GM23338 (cell line): Measurements from ENCODE around the gene ZNF536. TPM values are rescaled to one million over a fixed set of nuclear protein-coding genes. Genes with fewer than 3 reads are reported as not detected.

Experiments used
- ATAC-seq: fragments of 200-7000 bp; cut with Tn5 transposase; 3 replicates; pipeline ENCODE4 v1.9.1; 2020
- DNase-seq: peaks from one replicate; pipeline ENCODE4 v3.0.0-alpha.2; 2015; ENCODE audit warnings: low spot score
- H2AFZ ChIP-seq: fragments of 200-600 bp; sonication (generic); 2 replicates; pipeline ENCODE4 v1.8.0; 2016; ENCODE audit warnings: antibody characterized with exemption, mild to moderate bottlenecking, moderate library complexity
- H3F3A ChIP-seq: fragments of 200-600 bp; sonication (generic); replicated peaks from 2 replicates; pipeline ENCODE4 v1.8.0; 2017; ENCODE audit warnings: antibody characterized with exemption, mixed run types, low read depth
- H3K27ac ChIP-seq: fragments of 200-600 bp; sonication (generic); 2 replicates; pipeline ENCODE4 v1.6.1; 2016; ENCODE audit warnings: low read depth
- H3K27me3 ChIP-seq: fragments of 200-600 bp; sonication (generic); 2 replicates; pipeline ENCODE4 v1.8.0; 2016; ENCODE audit warnings: mild to moderate bottlenecking, mixed run types, moderate library complexity; ENCODE audit not compliant: insufficient read depth
- H3K36me3 ChIP-seq: fragments of 200-600 bp; sonication (generic); 2 replicates; pipeline ENCODE4 v1.8.0; 2016; ENCODE audit warnings: mild to moderate bottlenecking; ENCODE audit not compliant: insufficient read depth
- H3K4me1 ChIP-seq: fragments of 200-600 bp; sonication (generic); 2 replicates; pipeline ENCODE4 v1.8.0; 2016; ENCODE audit warnings: mild to moderate bottlenecking, moderate library complexity; ENCODE audit not compliant: insufficient read depth
- H3K4me2 ChIP-seq: fragments of 200-600 bp; sonication (generic); 2 replicates; pipeline ENCODE4 v1.7.1; 2017; ENCODE audit warnings: mixed run types
- H3K4me3 ChIP-seq: fragments of 200-600 bp; sonication (generic); 2 replicates; pipeline ENCODE4 v1.6.1; 2016; ENCODE audit warnings: mixed run types
- H3K79me2 ChIP-seq: fragments of 200-600 bp; sonication (generic); replicated peaks from 2 replicates; pipeline ENCODE4 v1.8.0; 2017; ENCODE audit warnings: mild to moderate bottlenecking; ENCODE audit not compliant: insufficient read depth
- H3K9me2 ChIP-seq: fragments of 200-600 bp; sonication (generic); 2 replicates; pipeline ENCODE4 v1.8.0; 2017; ENCODE audit not compliant: insufficient read depth
- H4K20me1 ChIP-seq: fragments of 200-600 bp; sonication (generic); replicated peaks from 2 replicates; pipeline ENCODE4 v1.8.0; 2017; ENCODE audit warnings: mild to moderate bottlenecking; ENCODE audit not compliant: insufficient read depth
- H3K27ac Mint-ChIP-seq: 2 replicates; pipeline ENCODE4 v1.8.0; 2020; ENCODE audit warnings: inconsistent platforms, mild to moderate bottlenecking, moderate library complexity, mixed read lengths
- H3K27me3 Mint-ChIP-seq: 3 replicates; pipeline ENCODE4 v1.8.0; 2022; ENCODE audit warnings: low read depth, mild to moderate bottlenecking, moderate library complexity, mixed read lengths, inconsistent platforms; ENCODE audit not compliant: insufficient read depth, poor library complexity
- H3K36me3 Mint-ChIP-seq: 3 replicates; pipeline ENCODE4 v1.8.0; 2021; ENCODE audit warnings: low read depth, mild to moderate bottlenecking, inconsistent platforms, moderate library complexity, mixed read lengths
- H3K4me1 Mint-ChIP-seq: 3 replicates; pipeline ENCODE4 v1.8.0; 2020; ENCODE audit warnings: mild to moderate bottlenecking, inconsistent platforms, mixed read lengths
- H3K4me3 Mint-ChIP-seq: 3 replicates; pipeline ENCODE4 v1.8.0; 2021; ENCODE audit warnings: moderate library complexity, mild to moderate bottlenecking, inconsistent platforms, mixed read lengths
- H3K9me3 Mint-ChIP-seq: 3 replicates; pipeline ENCODE4 v1.8.0; 2020; ENCODE audit warnings: moderate library complexity, mild to moderate bottlenecking, inconsistent platforms, mixed read lengths
- CREB1 ChIP-seq: fragments of 250-450 bp; sonication (Bioruptor Pico); IDR thresholded peaks from 2 replicates; pipeline ENCODE4 v1.5.0; 2020; ENCODE audit warnings: low read depth, mild to moderate bottlenecking, moderate library complexity
- EZH2 ChIP-seq: fragments of 200-600 bp; sonication (generic); IDR thresholded peaks from one replicate; pipeline ENCODE4 v1.8.0; 2017; ENCODE audit warnings: antibody characterized with exemption, mild to moderate bottlenecking, low read depth; ENCODE audit not compliant: unreplicated experiment
- EZH2phosphoT487 ChIP-seq: fragments of 200-600 bp; sonication (generic); IDR thresholded peaks from one replicate; pipeline ENCODE4 v1.8.1; 2018; ENCODE audit warnings: antibody characterized with exemption; ENCODE audit not compliant: unreplicated experiment
- JUNB ChIP-seq: IDR thresholded peaks from one replicate; pipeline ENCODE4 v1.6.1; 2016; ENCODE audit warnings: antibody characterized with exemption; ENCODE audit not compliant: unreplicated experiment
- NANOG ChIP-seq: IDR thresholded peaks from 2 replicates; pipeline ENCODE4 v1.6.1; 2016; ENCODE audit warnings: antibody characterized with exemption, borderline replicate concordance
- POLR2AphosphoS5 ChIP-seq: IDR thresholded peaks from 2 replicates; pipeline ENCODE4 v1.6.1; 2016; ENCODE audit warnings: antibody characterized with exemption, low read depth
- REST ChIP-seq: IDR thresholded peaks from one replicate; pipeline ENCODE4 v1.6.1; 2018; ENCODE audit warnings: antibody characterized with exemption; ENCODE audit not compliant: unreplicated experiment
- STAT1 ChIP-seq: IDR thresholded peaks from one replicate; pipeline ENCODE4 v1.6.1; 2016; ENCODE audit warnings: antibody characterized with exemption; ENCODE audit not compliant: unreplicated experiment
- ZNF114 ChIP-seq: fragments of 250-450 bp; sonication (Bioruptor Pico); IDR thresholded peaks from 2 replicates; pipeline ENCODE4 v1.5.0; 2020; ENCODE audit warnings: mild to moderate bottlenecking, moderate library complexity
- polyA plus RNA-seq: library from polyadenylated mRNA; unstranded; fragments of >200 nt; fragmentation: Nextera tagmentation; extraction: Ambion mirVana; gene quantifications from 2 replicates; pipeline ENCODE4 v1.2.1, GENCODE V29; 2016
- total RNA-seq: library from RNA; depleted of rRNA; stranded (reverse); fragments of >200 nt; shearing (Covaris generic); gene quantifications from 2 replicates; pipeline ENCODE4 v1.2.3, GENCODE V29; 2014
- TF ChIP-seq, protein P1 (sequence below): fragments of 250-450 bp; sonication (Bioruptor Pico); IDR thresholded peaks from 2 replicates; pipeline ENCODE4 v1.5.0; 2020; ENCODE audit warnings: mild to moderate bottlenecking, moderate library complexity

The ZNF536 gene
- total and polyA plus RNA-seq, 2 experiments from 2014 or later: 0.07 TPM; not detected in 1

GRCh38 chr19:30423481-30423880 lies 51.3 kb downstream of the ZNF536 start (continued):
- TF ChIP-seq REST (no peak), JUNB (no peak)

GRCh38 chr19:30425885-30426838 lies 54.0 kb downstream of the ZNF536 start:
- Histone ChIP-seq H4K20me1 (no peaks in the 10 kb centered on the region), H3K27ac (no peak overlapping the region), H3K36me3 (no peaks in the 10 kb centered on the region), H3K9me2 (no peaks in the 10 kb centered on the region), H3F3A (no peaks in the 10 kb centered on the region), H3K4me3 (no peak overlapping the region), H3K4me2 (no peak overlapping the region), H3K4me1 (no peaks in the 10 kb centered on the region), H3K79me2 (no peaks in the 10 kb centered on the region), H2AFZ (no peak overlapping the region), H3K27me3 (no peaks in the 10 kb centered on the region)
- TF ChIP-seq POLR2AphosphoS5: no peak
- TF ChIP-seq EZH2: no peak
- no peak for TF ChIP-seq ZNF114 (CRISPR knock-in tag)
- TF ChIP-seq STAT1: no peak
- TF ChIP-seq, protein P1, sequence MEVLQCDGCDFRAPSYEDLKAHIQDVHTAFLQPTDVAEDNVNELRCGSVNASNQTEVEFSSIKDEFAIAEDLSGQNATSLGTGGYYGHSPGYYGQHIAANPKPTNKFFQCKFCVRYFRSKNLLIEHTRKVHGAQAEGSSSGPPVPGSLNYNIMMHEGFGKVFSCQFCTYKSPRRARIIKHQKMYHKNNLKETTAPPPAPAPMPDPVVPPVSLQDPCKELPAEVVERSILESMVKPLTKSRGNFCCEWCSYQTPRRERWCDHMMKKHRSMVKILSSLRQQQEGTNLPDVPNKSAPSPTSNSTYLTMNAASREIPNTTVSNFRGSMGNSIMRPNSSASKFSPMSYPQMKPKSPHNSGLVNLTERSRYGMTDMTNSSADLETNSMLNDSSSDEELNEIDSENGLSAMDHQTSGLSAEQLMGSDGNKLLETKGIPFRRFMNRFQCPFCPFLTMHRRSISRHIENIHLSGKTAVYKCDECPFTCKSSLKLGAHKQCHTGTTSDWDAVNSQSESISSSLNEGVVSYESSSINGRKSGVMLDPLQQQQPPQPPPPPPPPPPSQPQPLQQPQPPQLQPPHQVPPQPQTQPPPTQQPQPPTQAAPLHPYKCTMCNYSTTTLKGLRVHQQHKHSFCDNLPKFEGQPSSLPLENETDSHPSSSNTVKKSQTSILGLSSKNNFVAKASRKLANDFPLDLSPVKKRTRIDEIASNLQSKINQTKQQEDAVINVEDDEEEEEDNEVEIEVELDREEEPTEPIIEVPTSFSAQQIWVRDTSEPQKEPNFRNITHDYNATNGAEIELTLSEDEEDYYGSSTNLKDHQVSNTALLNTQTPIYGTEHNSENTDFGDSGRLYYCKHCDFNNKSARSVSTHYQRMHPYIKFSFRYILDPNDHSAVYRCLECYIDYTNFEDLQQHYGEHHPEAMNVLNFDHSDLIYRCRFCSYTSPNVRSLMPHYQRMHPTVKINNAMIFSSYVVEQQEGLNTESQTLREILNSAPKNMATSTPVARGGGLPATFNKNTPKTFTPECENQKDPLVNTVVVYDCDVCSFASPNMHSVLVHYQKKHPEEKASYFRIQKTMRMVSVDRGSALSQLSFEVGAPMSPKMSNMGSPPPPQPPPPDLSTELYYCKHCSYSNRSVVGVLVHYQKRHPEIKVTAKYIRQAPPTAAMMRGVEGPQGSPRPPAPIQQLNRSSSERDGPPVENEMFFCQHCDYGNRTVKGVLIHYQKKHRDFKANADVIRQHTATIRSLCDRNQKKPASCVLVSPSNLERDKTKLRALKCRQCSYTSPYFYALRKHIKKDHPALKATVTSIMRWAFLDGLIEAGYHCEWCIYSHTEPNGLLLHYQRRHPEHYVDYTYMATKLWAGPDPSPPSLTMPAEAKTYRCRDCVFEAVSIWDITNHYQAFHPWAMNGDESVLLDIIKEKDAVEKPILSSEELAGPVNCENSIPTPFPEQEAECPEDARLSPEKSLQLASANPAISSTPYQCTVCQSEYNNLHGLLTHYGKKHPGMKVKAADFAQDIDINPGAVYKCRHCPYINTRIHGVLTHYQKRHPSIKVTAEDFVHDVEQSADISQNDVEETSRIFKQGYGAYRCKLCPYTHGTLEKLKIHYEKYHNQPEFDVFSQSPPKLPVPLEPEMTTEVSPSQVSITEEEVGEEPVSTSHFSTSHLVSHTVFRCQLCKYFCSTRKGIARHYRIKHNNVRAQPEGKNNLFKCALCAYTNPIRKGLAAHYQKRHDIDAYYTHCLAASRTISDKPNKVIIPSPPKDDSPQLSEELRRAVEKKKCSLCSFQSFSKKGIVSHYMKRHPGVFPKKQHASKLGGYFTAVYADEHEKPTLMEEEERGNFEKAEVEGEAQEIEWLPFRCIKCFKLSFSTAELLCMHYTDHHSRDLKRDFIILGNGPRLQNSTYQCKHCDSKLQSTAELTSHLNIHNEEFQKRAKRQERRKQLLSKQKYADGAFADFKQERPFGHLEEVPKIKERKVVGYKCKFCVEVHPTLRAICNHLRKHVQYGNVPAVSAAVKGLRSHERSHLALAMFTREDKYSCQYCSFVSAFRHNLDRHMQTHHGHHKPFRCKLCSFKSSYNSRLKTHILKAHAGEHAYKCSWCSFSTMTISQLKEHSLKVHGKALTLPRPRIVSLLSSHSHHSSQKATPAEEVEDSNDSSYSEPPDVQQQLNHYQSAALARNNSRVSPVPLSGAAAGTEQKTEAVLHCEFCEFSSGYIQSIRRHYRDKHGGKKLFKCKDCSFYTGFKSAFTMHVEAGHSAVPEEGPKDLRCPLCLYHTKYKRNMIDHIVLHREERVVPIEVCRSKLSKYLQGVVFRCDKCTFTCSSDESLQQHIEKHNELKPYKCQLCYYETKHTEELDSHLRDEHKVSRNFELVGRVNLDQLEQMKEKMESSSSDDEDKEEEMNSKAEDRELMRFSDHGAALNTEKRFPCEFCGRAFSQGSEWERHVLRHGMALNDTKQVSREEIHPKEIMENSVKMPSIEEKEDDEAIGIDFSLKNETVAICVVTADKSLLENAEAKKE (CRISPR knock-in tag): no peak
- TF ChIP-seq EZH2phosphoT487: no peak
- no peak for TF ChIP-seq CREB1 (CRISPR knock-in tag)
- TF ChIP-seq NANOG: no peak
- no peak for TF ChIP-seq JUNB
- ATAC-seq (no peak), DNase-seq (no peak)
- H3K4me1 Mint-ChIP-seq: no peaks in the 10 kb centered on the region
- no peaks in the 10 kb centered on the region; the same call in 2 of the 3 replicates for H3K9me3 Mint-ChIP-seq
- no peak overlapping the region for H3K4me3 Mint-ChIP-seq
- no peak overlapping the region for H3K27ac Mint-ChIP-seq
- H3K27me3 Mint-ChIP-seq: peaks cover 5% of the 10 kb centered on the region
- no peaks in the 10 kb centered on the region for H3K36me3 Mint-ChIP-seq
